HCT116 (cell line): ENCODE data around the gene OR10A5. TPM values are rescaled to one million over a fixed set of nuclear protein-coding genes. Genes with fewer than 3 reads are reported as not detected.

Experiments used
- ATAC-seq: fragments of 200-7000 bp; cut with Tn5 transposase; 2 replicates; pipeline ENCODE4 v1.9.1; 2020; ENCODE audit warnings: mild to moderate bottlenecking, moderate library complexity
- BruUV-seq: library from RNA; stranded (reverse); fragments of 400-500 nt; replicated peaks from 2 replicates; lab custom pipeline; 2021; lab: Mats Ljungman, UMichigan
- CTCF ChIA-PET: fragments of 300-600 bp; sonication (Branson Sonifier 250); formaldehyde crosslinking; loops from one replicate; lab custom pipeline; 2021; ENCODE audit warnings: antibody characterized with exemption; lab: Charles Lee
- POLR2A ChIA-PET: fragments of 300-600, 350-600 bp; sonication (Branson Sonifier 250); formaldehyde crosslinking; loops from one replicate; lab custom pipeline; 2021; ENCODE audit warnings: antibody characterized with exemption; lab: Charles Lee
- RAD21 ChIA-PET, 2 experiments: fragments of 300-600 bp; sonication (Branson Sonifier 250); formaldehyde crosslinking; loops; one replicate each; lab custom pipeline; 2023; ENCODE audit warnings: low total read pairs in 2 of 2; ENCODE audit not compliant: uncharacterized antibody in 2 of 2, unreplicated experiment in 2 of 2, low non-redundant PET in 1 of 2; lab: Charles Lee
- DNase-seq: peaks from one replicate; pipeline ENCODE4 v3.0.0-alpha.2; 2010; ENCODE audit warnings: low read depth, low spot score
- H2AFZ ChIP-seq: fragments of 200-600 bp; shearing (Covaris generic), sonication (generic); 2 replicates; pipeline ENCODE4 v1.6.1; 2017; ENCODE audit warnings: low read depth, mixed run types, mixed read lengths, antibody characterized with exemption, low read length; ENCODE audit not compliant: poor library complexity, severe bottlenecking
- H3K27ac ChIP-seq: 2 replicates; pipeline ENCODE4 v1.5.1; 2012; ENCODE audit warnings: low read depth, low read length
- H3K27me3 ChIP-seq: fragments of 200-600 bp; sonication (generic); 2 replicates; pipeline ENCODE4 v1.6.1; 2016; ENCODE audit warnings: mixed run types, low read length, mixed read lengths; ENCODE audit not compliant: insufficient read depth
- H3K36me3 ChIP-seq, 2 experiments: fragments of 200-500 bp in 1 of 2; fragments of 200-600 bp in 1 of 2; sonication (Bioruptor generic) in 1 of 2; sonication (generic) in 1 of 2; 2 replicates each; pipeline versions ENCODE4 v1.5.1 to v1.6.1; 2014 to 2016; ENCODE audit warnings: low read length in 2 of 2, inconsistent platforms in 1 of 2, mixed read lengths in 1 of 2, mixed run types in 1 of 2; ENCODE audit not compliant: insufficient read depth in 2 of 2, control insufficient read depth in 1 of 2
- H3K4me1 ChIP-seq, 2 experiments: fragments of 200-600 bp in 1 of 2; sonication (generic) in 1 of 2; 2 replicates each; pipeline versions ENCODE4 v1.5.1 to v1.6.1; 2012 to 2017; ENCODE audit warnings: low read length in 2 of 2, inconsistent platforms in 1 of 2, mild to moderate bottlenecking in 1 of 2, mixed read lengths in 1 of 2, mixed run types in 1 of 2, moderate library complexity in 1 of 2; ENCODE audit not compliant: insufficient read depth in 2 of 2, control insufficient read depth in 1 of 2
- H3K4me2 ChIP-seq: fragments of 200-600 bp; sonication (generic); 2 replicates; pipeline ENCODE4 v1.6.1; 2017; ENCODE audit warnings: mixed run types, low read length, mixed read lengths
- H3K4me3 ChIP-seq, 2 experiments: fragments of 200-600 bp in 1 of 2; sonication (generic) in 1 of 2; replicated peaks in 1 of 2; 2 replicates each; pipeline ENCODE4 v1.5.1; 2011 to 2016; ENCODE audit warnings: low read length in 2 of 2, control low read depth in 1 of 2, low read depth in 1 of 2, mild to moderate bottlenecking in 1 of 2, mixed read lengths in 1 of 2, mixed run types in 1 of 2
- H3K79me2 ChIP-seq: fragments of 200-600 bp; sonication (generic); 2 replicates; pipeline ENCODE4 v1.6.1; 2017; ENCODE audit warnings: mild to moderate bottlenecking, mixed run types, low read length, moderate library complexity, mixed read lengths; ENCODE audit not compliant: insufficient read depth
- H3K9ac ChIP-seq: fragments of 200-600 bp; sonication (generic); 2 replicates; pipeline ENCODE4 v1.6.1; 2016; ENCODE audit warnings: low read length, mixed read lengths
- H3K9me2 ChIP-seq: fragments of 200-600 bp; sonication (generic), shearing (Covaris generic); 2 replicates; pipeline ENCODE4 v1.6.1; 2017; ENCODE audit warnings: mixed run types, mild to moderate bottlenecking, moderate library complexity; ENCODE audit not compliant: insufficient read depth
- H3K9me3 ChIP-seq, 2 experiments: fragments of 200-500 bp in 1 of 2; fragments of 200-600 bp in 1 of 2; sonication (Bioruptor generic) in 1 of 2; sonication (generic) in 1 of 2; 2 replicates each; pipeline ENCODE4 v1.6.1; 2014 to 2017; ENCODE audit warnings: low read length in 2 of 2, mixed read lengths in 2 of 2, inconsistent platforms in 1 of 2, low read depth in 1 of 2, mild to moderate bottlenecking in 1 of 2, mixed run types in 1 of 2, moderate library complexity in 1 of 2; ENCODE audit not compliant: control insufficient read depth in 1 of 2, insufficient read depth in 1 of 2
- H4K20me1 ChIP-seq: fragments of 200-600 bp; sonication (generic), shearing (Covaris generic); 2 replicates; pipeline ENCODE4 v1.6.1; 2017; ENCODE audit warnings: mixed run types, mild to moderate bottlenecking, moderate library complexity; ENCODE audit not compliant: insufficient read depth
- CEBPB ChIP-seq: IDR thresholded peaks from 2 replicates; pipeline ENCODE4 v1.6.1; 2012; ENCODE audit warnings: low read depth
- EGR1 ChIP-seq: IDR thresholded peaks from 2 replicates; pipeline ENCODE4 v1.6.1; 2012; ENCODE audit warnings: low read depth
- ELF1 ChIP-seq: IDR thresholded peaks from 2 replicates; pipeline ENCODE4 v1.6.1; 2012; ENCODE audit warnings: low read depth, borderline replicate concordance
- EZH2 ChIP-seq: fragments of 200-600 bp; sonication (generic); IDR thresholded peaks from 2 replicates; pipeline ENCODE4 v1.6.1; 2017; ENCODE audit warnings: antibody characterized with exemption, mixed run types
- FOSL1 ChIP-seq: IDR thresholded peaks from 2 replicates; pipeline ENCODE4 v1.6.1; 2012; ENCODE audit warnings: low read depth
- JUND ChIP-seq: IDR thresholded peaks from 2 replicates; pipeline ENCODE4 v1.6.1; 2012
- MAX ChIP-seq: IDR thresholded peaks from 2 replicates; pipeline ENCODE4 v1.6.1; 2012
- POLR2A ChIP-seq: IDR thresholded peaks from 2 replicates; pipeline ENCODE4 v1.7.0; 2011; ENCODE audit warnings: borderline replicate concordance; ENCODE audit not compliant: insufficient read depth, insufficient read length; ENCODE audit errors: extremely low read depth
- POLR2AphosphoS5 ChIP-seq: IDR thresholded peaks from 2 replicates; pipeline ENCODE4 v1.6.1; 2011; ENCODE audit warnings: mild to moderate bottlenecking, low read depth, low read length, moderate library complexity
- RAD21 ChIP-seq: IDR thresholded peaks from 2 replicates; pipeline ENCODE4 v1.6.1; 2012; ENCODE audit warnings: low read depth, mild to moderate bottlenecking
- REST ChIP-seq: IDR thresholded peaks from 2 replicates; pipeline ENCODE4 v1.6.1; 2012; ENCODE audit warnings: low read depth
- SP1 ChIP-seq: IDR thresholded peaks from 2 replicates; pipeline ENCODE4 v1.6.1; 2012; ENCODE audit warnings: low read depth
- SRF ChIP-seq: IDR thresholded peaks from 2 replicates; pipeline ENCODE4 v1.6.1; 2012; ENCODE audit warnings: low read depth
- TCF7L2 ChIP-seq: IDR thresholded peaks from 2 replicates; pipeline ENCODE4 v1.7.0; 2011; ENCODE audit warnings: borderline replicate concordance, inconsistent platforms; ENCODE audit not compliant: insufficient read depth, insufficient read length; ENCODE audit errors: extremely low read depth
- YY1 ChIP-seq: IDR thresholded peaks from 2 replicates; pipeline ENCODE4 v1.6.1; 2011; ENCODE audit warnings: low read length, low read depth, moderate library complexity, mild to moderate bottlenecking; ENCODE audit not compliant: insufficient replicate concordance; ENCODE audit errors: extremely low read depth
- ZFX ChIP-seq: fragments of 450-650 bp; IDR thresholded peaks from 2 replicates; pipeline ENCODE4 v1.6.1; 2017
- ZNF274 ChIP-seq: fragments of 200-500 bp; sonication (Bioruptor generic); IDR thresholded peaks from 2 replicates; pipeline ENCODE4 v1.6.1; 2014; ENCODE audit warnings: mild to moderate bottlenecking, low read depth, low read length, inconsistent platforms
- intact Hi-C: fragments of 100-400 bp; cut with micrococcal nuclease; formaldehyde crosslinking; loops from 2 replicates; pipeline ENCODE4 v1.10.0; 2022
- total RNA-seq: library from RNA; stranded (reverse); gene quantifications from one replicate; pipeline ENCODE4 v1.2.1, GENCODE V29; 2021; ENCODE audit not compliant: unreplicated experiment
- TF ChIP-seq, protein P1 (sequence below): IDR thresholded peaks from 2 replicates; pipeline ENCODE4 v1.6.1; 2011; ENCODE audit warnings: mild to moderate bottlenecking, low read length, moderate library complexity; ENCODE audit not compliant: insufficient replicate concordance; ENCODE audit errors: extremely low read depth
- TF ChIP-seq, protein P2 (sequence below): IDR thresholded peaks from 2 replicates; pipeline ENCODE4 v1.6.1; 2012
- TF ChIP-seq, protein P3 (sequence below), 3 experiments: fragments of 200-600 bp in 1 of 3; sonication (generic) in 1 of 3; IDR thresholded peaks in 2 of 3; conservative IDR thresholded peaks in 1 of 3; 2 replicates each; pipeline ENCODE4 v1.5.1; 2012 to 2017; ENCODE audit warnings: low read depth in 2 of 3, low read length in 2 of 3, antibody characterized with exemption in 1 of 3, borderline replicate concordance in 1 of 3, control low read depth in 1 of 3, mild to moderate bottlenecking in 1 of 3, mixed read lengths in 1 of 3, mixed run types in 1 of 3, moderate library complexity in 1 of 3; ENCODE audit not compliant: insufficient read depth in 1 of 3

OR10A5 gene
- total RNA-seq, 1 experiment from 2014 or later, result not detected

DNA sequence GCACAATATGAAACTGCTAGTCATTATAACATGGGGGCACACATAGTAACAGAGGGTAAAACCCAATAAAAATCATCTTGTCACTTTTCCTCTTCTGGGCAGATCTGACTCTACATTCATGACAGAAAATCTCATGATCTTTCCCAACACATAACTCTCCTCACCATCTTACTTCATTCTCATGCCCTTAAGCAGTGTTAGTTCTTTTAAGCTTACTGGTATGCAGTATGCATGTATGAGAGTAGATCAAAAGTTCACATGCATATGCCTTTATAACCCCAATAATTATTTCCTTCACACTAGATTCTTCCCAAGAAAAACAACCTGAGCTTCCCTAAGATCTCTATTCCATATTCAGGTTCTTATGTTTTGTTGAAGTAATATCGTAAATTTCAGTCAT, 25.8 kb downstream of the OR10A5 start:
- no peak overlapping the region for H3K4me2 ChIP-seq
- ATAC-seq, result no peak
- H3K27ac ChIP-seq, result no peak overlapping the region
- ChIA-PET RAD21 (no interaction called here), CTCF (no interaction called here), POLR2A (no interaction called here)
- H3K27me3 ChIP-seq, result peaks cover 3% of the 10 kb centered on the region; the same call in 1 of the 2 replicates
- intact Hi-C loops, result no loop called here
- no peaks in the 10 kb centered on the region for H4K20me1 ChIP-seq
- no peak for DNase-seq
- BruUV-seq, result no TSS peak
- H3K9ac ChIP-seq, result no peak overlapping the region
- no peaks in the 10 kb centered on the region for H3K4me1 ChIP-seq
- H3K4me3 ChIP-seq, result no peak overlapping the region
- no peaks in the 10 kb centered on the region for H3K9me2 ChIP-seq
- no peak overlapping the region for H2AFZ ChIP-seq
- no peaks in the 10 kb centered on the region for H3K79me2 ChIP-seq
- TF ChIP-seq TCF7L2, result no peak
- TF ChIP-seq RAD21, result no peak
- no peak for TF ChIP-seq ELF1
- no peak for TF ChIP-seq REST
- no peak for TF ChIP-seq SP1
- TF ChIP-seq FOSL1, result no peak
- TF ChIP-seq POLR2A, result no peak
- no peak for TF ChIP-seq EGR1
- TF ChIP-seq ZFX, result no peak
- TF ChIP-seq, protein P1, sequence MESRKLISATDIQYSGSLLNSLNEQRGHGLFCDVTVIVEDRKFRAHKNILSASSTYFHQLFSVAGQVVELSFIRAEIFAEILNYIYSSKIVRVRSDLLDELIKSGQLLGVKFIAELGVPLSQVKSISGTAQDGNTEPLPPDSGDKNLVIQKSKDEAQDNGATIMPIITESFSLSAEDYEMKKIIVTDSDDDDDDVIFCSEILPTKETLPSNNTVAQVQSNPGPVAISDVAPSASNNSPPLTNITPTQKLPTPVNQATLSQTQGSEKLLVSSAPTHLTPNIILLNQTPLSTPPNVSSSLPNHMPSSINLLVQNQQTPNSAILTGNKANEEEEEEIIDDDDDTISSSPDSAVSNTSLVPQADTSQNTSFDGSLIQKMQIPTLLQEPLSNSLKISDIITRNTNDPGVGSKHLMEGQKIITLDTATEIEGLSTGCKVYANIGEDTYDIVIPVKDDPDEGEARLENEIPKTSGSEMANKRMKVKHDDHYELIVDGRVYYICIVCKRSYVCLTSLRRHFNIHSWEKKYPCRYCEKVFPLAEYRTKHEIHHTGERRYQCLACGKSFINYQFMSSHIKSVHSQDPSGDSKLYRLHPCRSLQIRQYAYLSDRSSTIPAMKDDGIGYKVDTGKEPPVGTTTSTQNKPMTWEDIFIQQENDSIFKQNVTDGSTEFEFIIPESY, result no peak
- TF ChIP-seq POLR2AphosphoS5, result no peak
- no peak for TF ChIP-seq MAX
- no peak for TF ChIP-seq ZNF274
- TF ChIP-seq EZH2, result no peak
- no peak for TF ChIP-seq JUND
- no peak for TF ChIP-seq CEBPB
- TF ChIP-seq, protein P2, sequence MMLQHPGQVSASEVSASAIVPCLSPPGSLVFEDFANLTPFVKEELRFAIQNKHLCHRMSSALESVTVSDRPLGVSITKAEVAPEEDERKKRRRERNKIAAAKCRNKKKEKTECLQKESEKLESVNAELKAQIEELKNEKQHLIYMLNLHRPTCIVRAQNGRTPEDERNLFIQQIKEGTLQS, result no peak
- TF ChIP-seq SRF, result no peak
- TF ChIP-seq, protein P3, sequence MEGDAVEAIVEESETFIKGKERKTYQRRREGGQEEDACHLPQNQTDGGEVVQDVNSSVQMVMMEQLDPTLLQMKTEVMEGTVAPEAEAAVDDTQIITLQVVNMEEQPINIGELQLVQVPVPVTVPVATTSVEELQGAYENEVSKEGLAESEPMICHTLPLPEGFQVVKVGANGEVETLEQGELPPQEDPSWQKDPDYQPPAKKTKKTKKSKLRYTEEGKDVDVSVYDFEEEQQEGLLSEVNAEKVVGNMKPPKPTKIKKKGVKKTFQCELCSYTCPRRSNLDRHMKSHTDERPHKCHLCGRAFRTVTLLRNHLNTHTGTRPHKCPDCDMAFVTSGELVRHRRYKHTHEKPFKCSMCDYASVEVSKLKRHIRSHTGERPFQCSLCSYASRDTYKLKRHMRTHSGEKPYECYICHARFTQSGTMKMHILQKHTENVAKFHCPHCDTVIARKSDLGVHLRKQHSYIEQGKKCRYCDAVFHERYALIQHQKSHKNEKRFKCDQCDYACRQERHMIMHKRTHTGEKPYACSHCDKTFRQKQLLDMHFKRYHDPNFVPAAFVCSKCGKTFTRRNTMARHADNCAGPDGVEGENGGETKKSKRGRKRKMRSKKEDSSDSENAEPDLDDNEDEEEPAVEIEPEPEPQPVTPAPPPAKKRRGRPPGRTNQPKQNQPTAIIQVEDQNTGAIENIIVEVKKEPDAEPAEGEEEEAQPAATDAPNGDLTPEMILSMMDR (IDR thresholded peaks at IDR 0.05 in 2 of 3, conservative IDR thresholded peaks at IDR 0.05 in 1 of 3; ENCODE audit: borderline replicate concordance in 1 of 3, insufficient read depth in 1 of 3, low read depth in 2 of 3, low read length in 2 of 3), result no peak
- TF ChIP-seq YY1, result no peak
- H3K9me3 ChIP-seq, result no peaks in the 10 kb centered on the region
- H3K36me3 ChIP-seq, result no peaks in the 10 kb centered on the region
